Myocyte (in vitro differentiated cells): ENCODE measurements around the gene HHATL. TPM values are rescaled to one million over a fixed set of nuclear protein-coding genes. Genes with fewer than 3 reads are reported as not detected.

Source experiments
- DNase-seq: peaks from one replicate; pipeline ENCODE4 v3.0.0-alpha.2; 2012; ENCODE audit warnings: low read depth
- total RNA-seq: library from RNA; depleted of rRNA; stranded (reverse); fragments of >200 nt; gene quantifications from 2 replicates; pipeline ENCODE4 v1.2.3, GENCODE V29; 2014

HHATL gene
- total RNA-seq, 1 donor from 2014 or later = 26.6 TPM

DNA sequence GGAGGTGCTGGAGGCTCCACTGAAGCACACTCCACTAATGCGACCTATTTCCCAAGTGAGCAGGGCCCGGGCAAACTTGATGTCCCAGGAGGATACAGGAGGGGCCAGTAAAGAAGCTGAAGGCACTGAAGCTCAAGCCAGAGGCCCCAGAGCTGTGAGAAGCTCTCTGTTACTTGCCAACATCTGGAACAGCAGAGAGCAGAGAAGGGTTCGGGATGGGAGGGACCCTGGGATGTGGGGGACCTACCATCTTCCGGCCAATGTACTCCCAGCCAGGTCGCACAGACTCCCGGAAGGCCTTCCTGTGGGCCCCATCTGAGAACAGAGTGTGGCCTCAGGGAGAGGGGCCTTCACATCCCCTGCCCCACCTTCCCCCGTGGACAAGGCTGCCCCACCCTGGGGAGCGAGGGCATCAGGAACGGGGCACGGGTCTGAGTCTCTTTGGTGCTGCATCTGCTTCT lies 3.1 kb downstream of the HHATL start:
- DNase-seq = no peak

DNA sequence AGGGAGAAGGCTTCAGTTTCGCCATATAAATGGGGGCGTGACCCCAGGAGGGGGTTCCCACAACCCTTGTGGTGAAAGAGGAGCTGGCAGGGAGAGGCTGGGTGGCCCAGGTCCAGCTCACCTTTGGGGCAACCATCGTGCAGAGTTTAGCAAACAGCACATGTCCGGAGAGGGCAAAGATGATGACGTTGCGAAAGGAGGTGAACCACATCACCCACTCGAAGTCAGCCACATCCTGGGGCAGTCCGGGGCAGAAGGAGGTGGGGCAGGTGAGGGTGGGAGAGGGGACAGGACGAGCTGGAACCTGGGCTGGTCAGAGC lies 3.7 kb downstream of the HHATL start:
- no peak for DNase-seq

DNA sequence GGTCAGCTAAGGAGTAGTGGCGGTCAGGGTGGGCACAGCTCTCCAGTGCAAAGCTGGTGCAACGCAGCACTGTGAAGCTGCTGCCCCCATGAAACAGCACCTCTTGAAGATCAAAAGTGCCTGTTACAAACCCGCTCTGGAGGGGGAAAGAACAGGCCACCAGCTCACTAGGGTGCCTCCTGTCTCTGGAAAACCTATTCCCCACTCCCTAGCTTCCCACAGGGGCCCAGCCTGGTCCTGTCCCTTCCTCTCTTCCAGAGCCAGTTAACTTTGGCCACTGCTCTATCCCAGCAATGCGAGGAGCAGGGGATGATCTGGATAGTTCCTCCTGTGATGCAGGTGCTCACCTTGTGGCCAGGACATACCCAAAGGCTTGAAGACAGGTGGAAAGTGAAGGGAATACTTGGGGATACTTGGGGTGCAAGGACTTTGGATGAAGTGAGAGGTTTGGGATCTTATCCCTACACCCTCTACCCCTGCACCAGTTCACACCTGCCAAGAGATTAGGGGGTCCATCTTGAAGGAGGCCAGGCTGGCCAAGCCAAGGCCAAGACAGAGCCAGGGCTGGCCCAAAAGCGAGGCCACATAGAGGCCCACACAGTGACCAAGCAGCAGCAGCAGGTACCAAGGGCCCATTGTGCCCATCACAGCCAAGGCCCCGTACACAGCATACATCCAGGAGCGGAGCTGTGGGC lies 4.2 kb downstream of the HHATL start:
- no peak for DNase-seq

DNA sequence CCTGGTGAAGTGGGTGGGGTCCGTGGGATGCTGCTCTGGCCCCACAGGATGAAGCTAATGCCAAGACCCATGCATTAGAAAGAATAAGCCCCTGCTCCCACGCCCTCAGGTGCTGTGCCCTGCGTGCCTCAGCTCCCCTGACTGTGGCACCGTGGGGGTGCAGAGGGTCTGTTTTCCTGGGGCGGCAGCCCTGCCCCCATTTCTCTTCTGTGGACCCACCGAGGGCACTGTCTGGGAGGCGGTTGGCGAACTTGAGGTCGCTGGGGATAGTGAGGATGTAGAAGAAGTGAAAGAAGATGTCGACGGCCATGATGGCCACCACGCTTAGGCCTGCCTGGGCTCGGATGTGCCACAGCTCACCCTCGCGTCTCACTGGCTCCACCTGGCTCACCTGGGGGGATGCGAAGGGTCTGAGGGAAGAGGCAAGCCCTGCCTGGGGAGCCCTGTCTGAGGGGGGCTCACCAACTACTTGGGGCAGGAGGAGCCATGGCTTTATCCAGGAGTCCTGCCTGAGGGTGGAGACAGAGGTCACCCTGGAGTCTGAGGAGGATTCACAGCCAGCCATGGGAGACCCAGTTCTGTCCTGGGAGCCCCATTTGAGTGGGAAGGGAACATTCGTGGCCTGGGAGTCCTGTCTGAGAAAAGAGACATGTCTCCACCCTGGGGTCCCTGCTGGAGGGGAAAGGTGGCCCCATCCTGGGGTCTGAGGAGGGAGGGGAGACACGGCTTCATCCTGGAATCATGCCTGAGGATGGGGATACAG lies 5.1 kb downstream of the HHATL start:
- no peak for DNase-seq

DNA sequence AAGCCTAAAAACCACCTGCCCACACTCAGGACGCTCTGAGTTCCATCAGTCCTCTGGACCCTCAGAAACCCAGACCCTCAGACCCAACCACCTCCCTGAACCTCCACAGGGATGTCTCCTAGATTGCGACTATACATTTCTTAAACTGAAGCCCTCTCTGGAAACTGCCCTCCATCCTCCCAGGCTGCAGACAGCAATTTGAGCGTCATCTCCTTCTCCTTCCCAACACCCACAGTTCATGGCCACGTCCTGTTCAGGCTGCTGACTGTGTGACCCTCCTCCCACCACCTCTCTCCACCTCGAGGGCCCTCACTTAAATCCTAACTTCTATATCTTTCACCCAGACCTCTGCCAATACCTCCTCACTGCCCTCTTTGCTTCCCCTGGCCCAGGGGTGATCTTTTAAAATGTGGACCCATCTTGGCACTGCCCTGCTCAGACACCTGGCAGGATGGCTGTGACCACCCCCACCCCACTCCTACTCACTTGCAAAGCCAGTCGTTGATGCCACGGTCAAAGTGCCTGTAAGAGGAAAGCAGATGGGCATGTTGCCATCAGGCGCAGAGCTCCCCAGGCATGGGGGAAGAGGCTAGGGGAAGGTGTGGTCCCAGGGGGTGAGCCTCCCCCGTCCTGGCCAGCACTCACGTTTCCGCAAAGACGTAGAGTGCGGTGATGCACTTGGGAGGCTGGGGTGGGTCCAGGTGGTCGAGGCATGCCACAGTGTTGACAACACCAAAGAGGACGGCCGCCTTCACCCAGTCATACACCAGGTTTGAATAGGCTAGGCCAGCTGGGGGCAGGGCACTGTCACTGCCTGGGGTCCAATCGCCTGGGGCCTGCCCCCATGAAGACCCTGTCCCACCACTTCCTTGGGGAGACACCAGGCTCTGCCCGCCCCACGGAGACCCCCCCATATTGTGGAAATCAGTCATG lies 6.0 kb downstream of the HHATL start:
- DNase-seq = no peak

DNA sequence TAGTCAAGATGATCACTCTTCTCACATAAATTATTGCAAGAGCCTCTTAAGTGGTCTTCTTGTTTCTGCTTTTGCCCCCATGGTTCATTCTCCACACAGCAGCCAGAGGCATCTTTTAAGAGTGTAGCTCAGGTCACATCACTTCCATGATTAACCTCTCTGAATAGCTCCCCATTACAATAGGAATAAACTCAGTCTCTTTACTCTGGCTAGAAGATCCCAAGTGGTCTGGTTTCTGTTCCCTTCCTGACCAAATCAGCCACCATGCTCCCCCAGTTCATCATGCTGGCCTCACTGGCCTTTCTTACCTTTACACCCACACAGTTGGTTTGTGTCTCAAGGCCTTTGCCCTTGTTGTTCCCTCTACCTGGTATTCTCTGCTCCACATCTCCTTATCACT lies 8.2 kb downstream of the HHATL start:
- no peak for DNase-seq

DNA sequence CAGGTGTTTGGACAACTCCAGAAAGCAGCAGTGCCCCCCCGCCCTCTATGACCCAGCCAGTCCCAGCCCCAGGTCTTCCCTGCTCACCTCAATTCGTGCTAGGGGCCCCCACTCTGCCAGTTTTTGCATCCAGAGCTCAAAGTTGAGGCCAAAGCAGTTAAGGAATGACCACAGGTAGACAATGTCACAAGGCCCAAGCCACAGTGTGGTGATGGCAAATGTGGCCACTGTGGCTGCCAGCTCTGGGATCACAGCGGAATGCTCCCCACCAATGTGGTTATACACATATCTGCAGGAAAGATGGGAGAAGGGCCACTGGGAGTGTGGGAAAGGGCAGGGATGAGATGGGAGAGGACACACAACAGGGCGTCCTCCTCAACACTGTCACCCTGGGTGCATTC lies 9.1 kb downstream of the HHATL start:
- peak; percentile 57 for DNase-seq

DNA sequence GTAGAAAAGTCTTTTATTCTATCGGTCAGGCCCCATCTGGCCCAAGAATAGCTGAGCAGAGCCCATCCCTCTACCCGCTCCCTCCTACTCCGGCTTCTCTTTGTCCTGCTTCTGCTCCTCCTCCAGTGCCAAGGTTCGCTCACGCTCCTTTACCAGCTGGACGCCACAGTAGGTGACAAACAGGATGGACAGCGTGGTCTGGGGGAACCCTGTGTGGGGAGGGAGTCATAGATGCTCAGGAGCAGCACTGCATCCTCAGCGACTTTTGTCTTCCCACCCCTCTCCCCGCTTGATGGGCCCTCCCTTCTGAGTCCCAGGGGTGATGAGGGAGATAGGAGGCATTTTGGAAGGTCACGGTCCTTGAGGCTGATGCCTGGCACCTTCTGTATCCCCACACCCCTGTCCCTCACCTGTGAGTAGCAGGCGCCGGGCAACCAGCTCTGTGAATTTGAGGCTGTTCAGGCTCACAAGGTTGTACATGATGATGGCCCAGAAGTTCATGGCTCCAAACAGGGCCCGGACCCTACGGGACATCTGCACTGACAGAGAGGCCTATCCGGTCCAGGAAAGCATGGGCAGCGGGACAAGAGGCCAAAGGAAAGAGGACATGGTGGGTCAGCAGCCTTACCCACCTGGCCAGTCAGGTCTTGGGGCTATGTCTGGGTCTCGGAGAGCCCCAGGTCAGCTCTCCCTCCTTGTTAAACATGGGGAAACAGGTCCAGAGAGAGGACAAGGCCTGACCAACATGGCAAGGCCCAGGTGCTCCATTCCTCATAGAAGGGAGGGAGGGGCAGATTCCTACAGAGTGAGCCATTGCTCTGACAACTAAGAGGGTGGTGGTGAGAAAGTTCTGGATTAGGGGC lies 9.7 kb downstream of the HHATL start:
- DNase-seq = no peak

DNA sequence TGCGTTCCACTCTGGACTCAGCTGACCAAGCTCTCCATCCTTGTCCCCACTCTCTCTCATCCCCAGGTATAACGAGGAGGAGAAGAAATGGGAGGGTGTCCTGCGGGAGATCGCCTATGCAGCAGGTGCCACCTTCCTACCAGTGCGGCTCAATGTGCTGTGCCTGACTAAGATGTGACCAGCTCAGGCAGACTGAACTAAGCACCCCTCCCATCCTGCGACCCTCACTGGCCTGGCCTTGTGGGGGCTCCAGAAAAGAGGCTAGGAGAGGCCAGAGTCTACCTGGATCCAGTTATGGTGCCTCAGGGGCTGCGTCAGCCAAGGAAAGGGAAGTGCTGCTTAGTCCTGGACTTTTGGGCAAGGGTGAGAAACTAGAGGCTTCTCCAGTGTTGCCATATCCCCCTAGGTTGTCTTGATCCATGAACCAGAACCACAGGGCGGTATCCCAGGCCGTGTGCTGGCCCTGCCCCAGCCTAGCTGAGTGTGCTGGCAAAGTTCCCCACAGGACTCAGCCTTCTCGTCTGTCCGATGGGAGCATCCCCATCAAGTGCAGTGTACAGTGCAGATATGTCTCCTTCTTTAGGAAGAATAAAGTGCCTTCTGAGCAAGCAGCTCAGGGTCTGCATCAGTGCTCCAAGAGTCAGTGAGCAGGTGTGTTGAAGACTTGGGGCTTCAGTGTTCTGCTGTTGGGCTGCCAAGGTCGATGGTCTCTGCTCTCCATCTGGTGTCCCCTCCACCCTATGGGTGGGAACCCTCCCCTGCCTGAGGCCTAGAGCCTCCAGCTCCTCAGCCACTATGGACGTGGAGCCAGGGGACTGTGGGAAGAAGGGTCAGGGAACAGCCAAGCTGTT lies 10.6 kb downstream of the HHATL start:
- DNase-seq = no peak

DNA sequence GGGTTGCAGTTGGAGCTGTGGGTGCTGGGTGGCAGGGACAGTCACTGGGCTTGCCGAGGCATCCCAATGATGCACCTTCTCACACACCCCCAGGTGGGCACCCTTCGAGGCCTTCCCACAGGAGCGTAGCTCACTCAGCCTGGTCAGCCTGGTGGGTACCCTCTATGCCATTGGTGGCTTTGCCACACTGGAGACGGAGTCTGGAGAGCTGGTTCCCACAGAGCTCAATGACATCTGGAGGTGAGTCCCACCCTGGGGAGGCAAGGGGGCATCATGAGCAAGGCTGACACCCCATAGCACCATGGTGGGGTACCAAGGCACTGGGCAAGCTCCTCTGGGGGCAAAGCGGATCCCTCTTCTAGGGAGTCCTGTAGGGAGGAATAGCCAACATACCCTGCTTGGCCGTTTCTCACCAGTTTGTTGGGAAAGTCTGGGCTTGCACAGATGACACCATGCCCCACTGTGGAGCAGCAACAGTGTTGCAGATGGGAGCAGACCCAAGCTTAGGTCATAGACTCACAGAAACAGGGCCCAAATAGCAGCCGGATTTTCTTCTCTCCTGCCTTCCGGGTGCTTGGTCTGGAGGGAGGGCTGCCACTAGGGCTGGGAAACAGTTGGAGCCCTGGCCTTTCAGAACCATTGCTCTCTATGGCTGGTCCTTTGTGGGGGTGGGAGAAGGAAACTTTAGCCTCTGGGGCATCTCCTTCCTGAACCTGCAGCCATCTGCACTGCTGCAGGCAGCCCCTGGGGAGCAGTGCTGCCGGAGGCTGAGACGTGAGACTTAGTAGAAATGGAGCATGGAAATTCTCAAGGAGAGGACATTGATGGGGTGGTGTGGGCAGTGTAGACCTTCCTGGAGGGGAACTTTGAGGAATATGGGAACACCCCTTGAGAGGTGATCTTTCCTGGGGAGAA lies 11.6 kb downstream of the HHATL start:
- DNase-seq = no peak

DNA sequence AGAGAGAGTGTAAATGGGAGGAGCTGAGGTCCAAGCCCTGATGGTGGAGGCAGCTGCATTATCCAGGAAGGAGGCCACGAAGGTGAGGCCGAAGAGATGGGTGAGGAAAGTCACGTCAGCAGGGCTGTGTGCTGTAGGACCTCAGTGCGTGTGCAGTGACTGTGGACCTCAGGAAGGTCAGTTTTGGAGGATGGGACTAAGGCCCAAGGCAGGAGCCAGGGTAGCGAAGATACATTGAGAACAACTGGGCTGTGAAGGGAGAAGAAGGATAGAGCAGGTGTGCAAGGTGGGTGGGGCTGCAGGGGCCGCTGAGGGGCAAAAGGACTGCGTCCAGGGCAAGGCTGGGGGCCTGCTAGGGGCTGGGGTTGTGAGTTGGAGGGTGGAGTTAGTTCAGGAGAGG lies 12.4 kb downstream of the HHATL start:
- DNase-seq = no peak

DNA sequence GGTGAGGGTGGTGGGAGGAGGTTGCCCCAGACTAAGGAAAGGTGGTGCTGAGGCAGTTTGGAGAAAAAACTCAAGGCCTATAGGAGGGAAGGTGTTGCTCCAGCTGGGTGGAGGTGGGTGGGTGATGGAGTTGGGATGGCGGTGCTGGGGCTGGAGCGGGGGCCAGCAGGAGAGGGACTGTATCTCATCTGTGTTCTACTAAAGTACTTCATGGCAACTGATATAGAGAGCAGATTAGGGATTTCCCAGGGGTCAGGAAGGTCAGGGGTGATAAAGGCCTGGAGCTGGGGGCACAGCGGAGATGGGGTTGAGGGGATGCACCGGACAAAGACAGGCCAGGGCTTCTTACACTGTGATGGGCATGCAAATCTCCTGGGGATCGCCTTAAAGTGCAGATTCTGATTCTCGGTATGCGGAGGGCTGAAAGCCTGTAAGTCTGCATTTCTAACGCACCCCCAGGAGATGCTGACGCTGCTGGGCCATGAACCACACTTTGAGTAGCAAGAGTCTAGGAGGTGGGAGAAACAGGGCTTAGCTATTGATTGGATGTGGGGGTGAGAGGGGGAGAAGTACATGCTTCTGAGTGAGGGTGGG lies 13.1 kb downstream of the HHATL start:
- DNase-seq = no peak

DNA sequence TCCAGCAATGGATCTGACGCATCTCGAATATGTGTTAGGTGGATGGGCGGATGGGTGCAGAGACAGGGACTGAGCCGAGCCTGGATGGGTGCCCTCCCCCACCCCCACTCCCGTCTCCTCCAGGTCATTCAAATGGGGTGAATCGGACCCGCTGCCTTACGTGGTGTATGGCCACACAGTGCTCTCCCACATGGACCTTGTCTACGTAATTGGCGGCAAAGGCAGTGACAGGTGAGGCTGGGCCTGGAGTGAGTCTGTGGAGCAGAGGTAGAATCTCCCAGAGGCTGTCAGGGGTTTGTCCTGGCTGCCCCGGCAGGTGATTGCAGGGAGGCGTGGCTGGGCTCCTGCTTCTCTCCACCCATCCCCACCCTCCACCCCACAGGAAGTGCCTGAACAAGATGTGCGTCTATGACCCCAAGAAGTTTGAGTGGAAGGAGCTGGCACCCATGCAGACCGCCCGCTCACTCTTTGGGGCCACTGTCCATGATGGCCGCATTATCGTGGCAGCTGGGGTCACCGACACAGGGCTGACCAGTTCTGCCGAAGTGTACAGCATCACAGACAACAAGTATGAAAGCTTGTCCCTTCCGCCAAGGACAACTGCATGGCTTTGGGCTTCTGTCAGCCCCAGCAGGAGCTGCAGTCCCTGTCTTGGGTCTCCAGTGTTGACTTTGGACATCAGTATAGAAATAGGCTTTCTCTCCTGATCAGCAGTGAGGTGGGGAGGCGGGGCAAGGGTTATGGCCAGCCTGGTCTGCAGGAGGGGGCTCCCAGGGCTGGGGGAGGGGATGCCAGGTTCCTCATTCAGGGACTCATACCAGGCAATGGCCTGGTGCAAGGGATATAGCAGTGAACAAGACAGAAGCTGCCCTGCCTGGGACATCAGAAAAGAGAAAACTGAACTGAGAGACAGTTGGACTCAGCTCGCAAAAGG lies 13.8 kb downstream of the HHATL start:
- no peak for DNase-seq

DNA sequence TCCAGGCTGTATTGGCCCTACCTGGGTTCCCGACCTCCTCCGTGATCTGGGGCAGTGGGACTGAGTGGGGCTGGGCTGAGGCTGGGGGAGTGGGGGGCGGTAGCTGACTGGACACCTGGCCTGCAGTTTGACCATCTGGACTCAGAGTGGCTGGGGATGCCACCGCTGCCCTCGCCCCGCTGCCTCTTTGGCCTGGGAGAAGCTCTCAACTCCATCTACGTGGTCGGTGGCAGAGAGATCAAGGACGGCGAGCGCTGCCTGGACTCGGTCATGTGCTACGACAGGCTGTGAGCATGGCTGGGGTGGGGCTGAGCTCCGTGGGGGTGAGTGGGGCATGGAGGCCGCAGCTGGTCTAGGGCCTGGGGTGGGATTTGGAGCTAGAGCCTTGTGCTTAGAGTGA lies 14.6 kb downstream of the HHATL start:
- no peak for DNase-seq

DNA sequence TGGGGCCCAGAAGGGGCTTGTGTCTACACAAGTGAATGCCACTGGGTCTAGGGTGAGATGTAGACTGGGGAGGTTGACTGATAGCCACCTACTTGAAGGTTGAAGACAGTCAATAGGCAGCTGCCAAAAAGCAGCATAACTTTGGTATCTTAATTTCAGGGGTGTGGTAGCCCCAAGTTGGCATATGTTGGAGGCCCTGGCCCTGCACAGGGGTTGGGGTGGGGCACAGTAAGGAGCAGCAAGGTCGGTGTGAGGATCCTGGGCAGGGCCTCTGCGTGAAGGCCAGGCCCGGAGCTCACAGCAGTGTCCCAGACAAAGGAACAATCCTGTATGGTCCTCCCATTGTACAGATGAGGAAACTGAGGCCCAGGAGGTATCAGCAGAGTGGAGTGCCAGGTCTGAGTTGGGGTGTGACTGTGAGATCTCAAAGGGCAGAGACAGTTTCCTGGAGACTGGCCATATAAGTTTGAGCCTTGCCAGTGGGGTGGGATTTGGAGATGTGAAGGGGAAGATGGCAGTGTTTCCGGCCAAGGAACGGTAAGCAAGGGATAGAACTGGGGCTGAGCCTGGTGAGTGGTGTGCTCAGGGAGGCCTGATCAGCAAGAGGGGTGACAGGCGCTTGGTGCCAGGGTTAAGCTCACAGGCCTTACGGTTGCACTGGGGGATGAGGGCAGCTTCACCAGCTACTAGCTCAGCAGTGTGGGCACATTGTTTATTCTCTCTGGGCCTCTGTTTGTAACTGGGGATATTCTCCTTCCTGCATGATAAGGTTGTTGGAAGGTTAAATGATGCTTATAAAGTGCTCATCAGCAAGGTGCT lies 15.6 kb downstream of the HHATL start:
- no peak for DNase-seq
